Dendritic cell treated with granulocyte-macrophage colony-stimulating factor and Interleukin-4, amounts not matched to agents 40 ng/mL and 50 ng/mL, for 4 days (primary cell): ENCODE results near the gene DDX47.
"Not testable (repeated sequence)": the region's sequence is repeated elsewhere in the genome, so short reads cannot be mapped to it uniquely, and the experiment has no call there.

Experiments used
- H3K27ac Mint-ChIP-seq: one replicate; pipeline ENCODE4 v1.8.0; 2022; ENCODE audit warnings: mild to moderate bottlenecking, mixed read lengths
- H3K27me3 Mint-ChIP-seq: one replicate; pipeline ENCODE4 v1.8.0; 2022; ENCODE audit warnings: mild to moderate bottlenecking, mixed read lengths
- H3K36me3 Mint-ChIP-seq: one replicate; pipeline ENCODE4 v1.8.0; 2022; ENCODE audit warnings: low read depth, mixed read lengths
- H3K4me1 Mint-ChIP-seq: one replicate; pipeline ENCODE4 v1.8.0; 2022; ENCODE audit warnings: low read depth, mixed read lengths
- H3K4me3 Mint-ChIP-seq: one replicate; pipeline ENCODE4 v1.8.0; 2022; ENCODE audit warnings: mild to moderate bottlenecking, moderate library complexity, mixed read lengths
- H3K9me3 Mint-ChIP-seq: one replicate; pipeline ENCODE4 v1.8.0; 2022; ENCODE audit warnings: mixed read lengths
- intact Hi-C: fragments of 100-400 bp; cut with micrococcal nuclease; formaldehyde crosslinking; loops from one replicate; pipeline ENCODE4 v1.15.0; 2022

DDX47 gene

DNA sequence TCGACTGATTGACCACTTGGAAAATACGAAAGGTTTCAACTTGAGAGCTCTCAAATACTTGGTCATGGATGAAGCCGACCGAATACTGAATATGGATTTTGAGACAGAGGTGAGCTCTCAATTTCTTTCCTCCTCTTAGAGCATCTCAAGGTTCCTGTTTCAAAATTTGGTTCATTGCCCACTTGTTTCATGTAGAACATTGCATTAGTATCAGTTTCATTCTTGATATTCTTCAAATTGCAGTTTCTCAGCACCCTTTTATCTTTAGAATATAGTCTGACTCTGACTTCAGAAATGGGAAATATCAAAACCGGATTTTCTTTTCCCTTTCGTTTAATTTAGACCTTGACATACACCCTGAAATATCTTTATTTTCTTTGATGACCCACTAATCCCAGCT, 8.8 kb downstream of the DDX47 start:
- no peaks in the 10 kb centered on the region for H3K27me3 Mint-ChIP-seq
- peaks cover 7% of the 10 kb centered on the region for H3K4me1 Mint-ChIP-seq
- H3K36me3 Mint-ChIP-seq: peaks cover 79% of the 10 kb centered on the region
- H3K4me3 Mint-ChIP-seq: no peak overlapping the region
- H3K9me3 Mint-ChIP-seq: no peaks in the 10 kb centered on the region
- intact Hi-C loops: loop anchor here (10.0 kb wide), 1 partner anchor 153 kb away; no protein-coding TSS in a partner anchor
- H3K27ac Mint-ChIP-seq: no peak overlapping the region

DNA sequence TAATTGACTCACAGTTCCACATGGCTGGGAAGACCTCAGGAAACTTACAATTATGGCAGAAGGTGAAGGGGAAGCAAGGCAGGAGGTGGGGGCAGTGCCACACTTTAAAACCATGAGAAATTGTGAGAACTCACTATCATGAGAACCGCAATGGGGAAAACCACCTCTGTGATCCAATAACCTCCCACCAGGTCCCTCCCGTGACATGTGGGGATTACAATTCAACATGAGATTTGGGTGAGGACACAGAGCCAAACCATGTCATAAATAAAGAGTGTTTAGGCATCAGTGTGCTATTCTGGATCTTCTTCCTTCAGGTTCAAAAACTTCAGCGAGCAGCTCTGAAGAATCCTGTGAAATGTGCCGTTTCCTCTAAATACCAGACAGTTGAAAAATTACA, 9.7 kb downstream of the DDX47 start:
- Mint-ChIP-seq H3K4me1 (peaks cover 2% of the 10 kb centered on the region), H3K4me3 (no peak overlapping the region), H3K27ac (no peak overlapping the region), H3K9me3 (no peaks in the 10 kb centered on the region), H3K36me3 (peaks cover 88% of the 10 kb centered on the region), H3K27me3 (no peaks in the 10 kb centered on the region)
- intact Hi-C loops: loop anchor here (10.0 kb wide), 1 partner anchor 152 kb away; no protein-coding TSS in a partner anchor

GRCh38 chr12:12823300-12823699, 10.2 kb downstream of the DDX47 start:
- Mint-ChIP-seq H3K36me3 (peaks cover 92% of the 10 kb centered on the region), H3K27me3 (no peaks in the 10 kb centered on the region), H3K4me1 (no peaks in the 10 kb centered on the region), H3K4me3 (no peak overlapping the region), H3K9me3 (no peaks in the 10 kb centered on the region), H3K27ac (no peak overlapping the region)
- intact Hi-C loops: loop anchor here (10.0 kb wide), 1 partner anchor 152 kb away; no protein-coding TSS in a partner anchor

- Mint-ChIP-seq H3K27ac (no peak overlapping the region), H3K4me1 (no peaks in the 10 kb centered on the region), H3K4me3 (no peak overlapping the region), H3K36me3 (peaks cover 96% of the 10 kb centered on the region), H3K27me3 (no peaks in the 10 kb centered on the region), H3K9me3 (no peaks in the 10 kb centered on the region)
- intact Hi-C loops: loop anchor here (10.0 kb wide), 1 partner anchor 151 kb away; no protein-coding TSS in a partner anchor
These were observed 10.7 kb downstream of the DDX47 start for GRCh38 chr12:12823811-12824210.

DNA sequence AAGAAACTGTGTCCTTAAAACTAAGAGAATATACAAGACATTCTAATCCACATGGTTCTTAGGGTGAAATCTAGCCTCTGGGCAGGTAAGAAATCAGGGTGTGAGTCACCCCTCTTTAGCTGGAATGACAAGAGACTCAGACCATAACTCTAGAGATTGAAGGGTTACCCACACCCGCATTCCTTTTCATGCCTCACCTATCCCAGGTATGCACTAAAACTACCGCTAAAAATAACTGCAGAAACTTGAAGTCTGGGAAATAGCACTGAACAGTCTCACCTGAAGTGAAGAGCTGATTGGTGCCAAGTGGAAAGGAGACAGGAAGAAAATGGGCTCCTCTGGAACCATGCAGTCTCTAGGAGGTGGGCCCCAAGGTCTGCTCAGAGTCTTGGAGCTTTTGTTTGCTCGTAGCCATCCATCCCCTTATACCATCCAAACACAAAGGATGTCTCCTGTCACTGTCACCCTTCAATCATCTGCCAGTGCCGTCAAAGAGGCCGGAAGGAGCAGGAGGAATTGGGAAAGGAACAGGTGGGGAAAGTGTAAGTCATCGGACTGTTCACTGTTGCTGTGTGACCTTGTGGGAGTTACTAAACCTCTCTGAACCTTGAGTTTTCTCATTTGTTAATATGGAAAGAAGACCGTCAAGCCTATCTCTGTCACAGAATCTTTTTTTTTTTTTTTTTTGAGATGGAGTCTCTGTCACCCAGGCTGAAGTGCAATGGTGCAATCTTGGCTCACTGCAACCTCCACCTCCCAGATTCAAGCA, 22.4 kb downstream of the DDX47 start:
- H3K9me3 Mint-ChIP-seq: no peaks in the 10 kb centered on the region
- H3K4me3 Mint-ChIP-seq: no peak overlapping the region
- no peaks in the 10 kb centered on the region for H3K27me3 Mint-ChIP-seq
- H3K27ac Mint-ChIP-seq: no peak overlapping the region
- H3K4me1 Mint-ChIP-seq: no peaks in the 10 kb centered on the region
- H3K36me3 Mint-ChIP-seq: peaks cover 37% of the 10 kb centered on the region
- intact Hi-C loops: no loop called here

DNA sequence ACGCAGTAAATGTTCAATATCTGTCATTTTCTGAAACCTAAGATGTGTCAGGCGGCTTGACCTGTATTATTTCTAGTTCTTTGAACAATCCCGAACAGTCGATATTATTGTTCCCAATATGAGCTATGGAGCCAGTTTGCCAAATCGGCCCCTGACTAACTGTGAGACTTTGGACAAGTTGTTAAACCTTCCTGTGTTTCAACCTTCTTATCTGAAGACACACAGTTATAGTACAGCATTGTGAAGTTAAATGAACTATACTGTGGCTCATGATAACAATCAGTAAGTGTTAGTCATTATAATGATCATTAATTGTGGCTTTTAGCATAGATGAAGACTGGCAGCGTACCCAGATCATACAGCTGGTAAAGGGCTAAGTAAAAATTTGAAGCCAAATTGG, 23.4 kb downstream of the DDX47 start:
- no peaks in the 10 kb centered on the region for H3K27me3 Mint-ChIP-seq
- H3K27ac Mint-ChIP-seq: no peak overlapping the region
- no peaks in the 10 kb centered on the region for H3K4me1 Mint-ChIP-seq
- H3K36me3 Mint-ChIP-seq: peaks cover 27% of the 10 kb centered on the region
- intact Hi-C loops: no loop called here
- no peak overlapping the region for H3K4me3 Mint-ChIP-seq
- no peaks in the 10 kb centered on the region for H3K9me3 Mint-ChIP-seq

DNA sequence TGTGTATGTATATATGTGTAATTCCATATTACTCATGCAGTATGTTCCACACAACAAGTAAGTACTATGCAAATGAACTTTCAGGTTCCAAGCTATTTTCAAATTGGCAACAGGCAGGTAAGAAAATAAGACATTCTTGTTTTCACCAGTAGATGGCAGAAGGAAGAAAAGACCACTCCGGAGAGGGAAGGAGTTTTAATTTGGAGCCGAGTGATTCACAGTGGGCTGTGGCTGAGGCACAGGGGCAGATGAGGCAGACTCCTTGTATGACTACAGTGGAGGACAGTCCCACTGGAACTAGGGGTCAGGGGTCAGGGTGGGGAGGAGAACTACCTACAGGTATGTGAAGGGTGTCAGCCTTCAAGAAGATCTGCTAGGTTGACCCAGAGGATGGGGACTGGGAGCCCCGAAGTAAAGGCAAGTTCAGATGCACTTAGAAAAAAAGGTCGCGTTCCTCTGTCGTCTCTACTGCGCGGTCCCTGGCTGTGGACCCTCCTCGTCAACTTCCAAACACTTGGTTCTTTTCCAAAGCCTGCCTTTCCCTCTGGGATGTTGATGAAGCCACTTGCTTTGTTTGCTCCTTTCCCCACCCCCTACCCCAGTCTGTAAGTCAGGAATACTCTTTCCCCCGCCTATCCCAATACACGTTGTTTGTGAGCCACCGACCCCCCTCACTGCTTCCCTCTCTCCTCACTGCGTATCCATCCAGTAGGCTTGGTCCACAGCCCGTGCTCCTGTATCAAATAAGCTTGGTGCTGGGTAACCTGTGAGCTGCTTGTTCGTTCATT, 24.1 kb downstream of the DDX47 start:
- Mint-ChIP-seq H3K36me3 (peaks cover 20% of the 10 kb centered on the region), H3K27me3 (no peaks in the 10 kb centered on the region), H3K4me3 (no peak overlapping the region), H3K4me1 (no peaks in the 10 kb centered on the region), H3K9me3 (no peaks in the 10 kb centered on the region), H3K27ac (no peak overlapping the region)
- intact Hi-C loops: no loop called here

- no peak overlapping the region for H3K4me3 Mint-ChIP-seq
- intact Hi-C loops: no loop called here
These were observed 24.6 kb downstream of the DDX47 start for GRCh38 chr12:12837813-12838153.

DNA sequence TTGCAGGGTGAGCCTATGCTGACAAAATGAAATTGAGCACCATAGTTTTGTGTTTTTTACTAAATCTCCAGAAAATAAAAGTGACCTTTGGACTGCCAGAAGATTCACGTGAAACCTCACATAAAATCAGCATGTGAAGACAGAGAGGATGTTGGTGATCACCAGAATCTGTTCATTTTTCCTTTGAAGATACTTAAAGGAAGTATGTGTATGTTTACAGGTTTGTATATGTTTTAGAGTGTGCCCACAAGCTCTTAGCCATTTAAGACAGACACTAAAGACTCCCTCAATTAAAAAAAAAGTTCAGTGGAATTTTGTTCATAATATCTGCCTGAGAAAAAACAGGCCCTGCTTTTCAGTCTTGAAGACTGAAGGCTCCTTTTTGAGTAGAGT, 25.9 kb downstream of the DDX47 start:
- intact Hi-C loops: no loop called here
- no peaks in the 10 kb centered on the region for H3K4me1 Mint-ChIP-seq
- peaks cover 3% of the 10 kb centered on the region for H3K36me3 Mint-ChIP-seq
- no peak overlapping the region for H3K4me3 Mint-ChIP-seq
- no peaks in the 10 kb centered on the region for H3K9me3 Mint-ChIP-seq
- H3K27ac Mint-ChIP-seq: no peak overlapping the region
- H3K27me3 Mint-ChIP-seq: no peaks in the 10 kb centered on the region

More at GRCh38 chr12:12837813-12838153, 24.6 kb downstream of the DDX47 start:
- H3K27ac Mint-ChIP-seq: no peak overlapping the region
- no peaks in the 10 kb centered on the region for H3K27me3 Mint-ChIP-seq
- H3K4me1 Mint-ChIP-seq: no peaks in the 10 kb centered on the region
- no peaks in the 10 kb centered on the region for H3K9me3 Mint-ChIP-seq
- H3K36me3 Mint-ChIP-seq: peaks cover 15% of the 10 kb centered on the region

- H3K4me3 Mint-ChIP-seq, H3K36me3 Mint-ChIP-seq, H3K27ac Mint-ChIP-seq, H3K27me3 Mint-ChIP-seq, intact Hi-C loops, H3K4me1 Mint-ChIP-seq, H3K9me3 Mint-ChIP-seq: not testable (repeated sequence)
These were observed 26.3 kb downstream of the DDX47 start for GRCh38 chr12:12839439-12839838.

- no peaks in the 10 kb centered on the region for H3K9me3 Mint-ChIP-seq
- no peaks in the 10 kb centered on the region for H3K27me3 Mint-ChIP-seq
- H3K27ac Mint-ChIP-seq: no peak overlapping the region
- no peaks in the 10 kb centered on the region for H3K4me1 Mint-ChIP-seq
- no peaks in the 10 kb centered on the region for H3K36me3 Mint-ChIP-seq
- intact Hi-C loops: no loop called here
- H3K4me3 Mint-ChIP-seq: no peak overlapping the region
These were observed 26.9 kb downstream of the DDX47 start for GRCh38 chr12:12839873-12840579.

DNA sequence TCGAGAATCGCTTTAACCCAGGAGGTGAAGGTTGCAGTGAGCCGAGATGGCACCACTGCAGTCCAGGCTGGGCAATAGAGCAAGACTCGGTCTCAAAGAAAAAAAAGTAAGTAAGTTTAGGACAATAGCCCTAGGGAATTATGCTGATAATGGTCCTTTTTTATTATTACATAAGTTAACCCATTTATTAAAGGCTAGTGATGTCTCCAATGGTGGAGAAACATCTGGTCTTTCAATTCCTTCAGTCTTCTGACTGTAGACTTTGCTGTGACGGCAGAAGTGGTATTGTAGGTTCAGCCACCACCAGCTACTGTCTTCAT, 27.4 kb downstream of the DDX47 start:
- Mint-ChIP-seq H3K4me1 (no peaks in the 10 kb centered on the region), H3K4me3 (no peak overlapping the region), H3K27me3 (no peaks in the 10 kb centered on the region), H3K9me3 (no peaks in the 10 kb centered on the region), H3K36me3 (no peaks in the 10 kb centered on the region), H3K27ac (no peak overlapping the region)
- intact Hi-C loops: no loop called here

GRCh38 chr12:12841428-12841827, 28.3 kb downstream of the DDX47 start:
- H3K9me3 Mint-ChIP-seq, H3K36me3 Mint-ChIP-seq, intact Hi-C loops, H3K4me1 Mint-ChIP-seq, H3K27ac Mint-ChIP-seq, H3K4me3 Mint-ChIP-seq, H3K27me3 Mint-ChIP-seq: not testable (repeated sequence)

DNA sequence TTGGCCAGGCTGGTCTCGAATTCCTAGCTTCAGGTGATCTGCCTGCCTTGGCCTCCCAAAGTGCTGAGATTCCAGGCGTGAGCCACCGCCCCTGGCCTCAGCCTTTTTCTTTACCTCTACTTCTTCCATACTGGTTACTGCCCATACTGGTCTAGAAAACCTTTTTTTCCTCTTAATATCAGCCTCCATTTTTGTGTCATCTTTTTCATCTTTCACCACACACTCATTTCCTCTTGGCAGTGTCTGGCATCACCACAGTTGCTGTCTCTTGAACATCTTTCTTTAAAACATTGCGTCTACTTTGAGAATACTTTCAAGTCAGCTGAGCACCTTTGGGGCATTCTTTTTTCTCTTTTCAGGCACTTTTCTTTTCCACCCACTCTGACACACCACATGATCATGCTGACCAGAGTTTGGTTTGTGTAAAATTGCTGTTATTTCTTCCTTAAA, 32.7 kb downstream of the DDX47 start:
- Mint-ChIP-seq H3K4me3 (no peak overlapping the region), H3K27me3 (no peaks in the 10 kb centered on the region), H3K4me1 (no peaks in the 10 kb centered on the region), H3K9me3 (peaks cover under 1% of the 10 kb centered on the region), H3K36me3 (no peaks in the 10 kb centered on the region), H3K27ac (no peak overlapping the region)
- intact Hi-C loops: no loop called here
